NCI-H524 treated with DMSO at 0.1 percent for 48 hours (cell line): ENCODE data around the gene CLASP1.
"Not testable (repeated sequence)": the region's sequence is repeated elsewhere in the genome, so short reads cannot be mapped to it uniquely, and the experiment has no call there.

Experiments
- DNase-seq: peaks from one replicate; lab custom pipeline; 2025; lab: John Stamatoyannopoulos, UW

CLASP1 gene

DNA sequence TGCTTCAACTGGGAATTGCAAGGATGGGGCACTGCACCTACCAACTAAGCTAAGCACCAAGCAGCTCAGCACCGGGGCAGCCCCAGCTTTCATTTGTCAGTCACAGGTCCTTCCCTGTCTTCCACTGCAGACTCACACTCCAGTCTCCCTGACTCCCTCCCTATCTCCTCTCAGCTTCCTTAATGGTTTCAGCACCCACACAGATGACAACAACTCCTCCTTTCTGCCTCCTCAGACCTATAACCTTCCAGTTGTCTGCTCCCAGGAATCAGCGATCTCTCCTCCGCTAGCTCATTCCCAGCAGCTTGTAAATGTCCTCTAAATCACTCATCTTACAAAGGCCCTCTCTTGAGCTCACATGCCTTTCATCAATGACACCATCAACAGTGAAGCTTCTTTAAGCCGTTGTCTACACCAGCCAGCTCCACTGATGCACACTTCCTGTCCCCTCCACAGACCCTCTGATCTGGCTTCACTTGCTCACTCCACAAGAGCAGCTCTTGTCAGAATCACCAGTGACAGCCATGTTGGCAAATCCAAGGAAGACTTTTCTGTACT, 32.1 kb downstream of the CLASP1 start:
- no peak for DNase-seq

- DNase-seq, result no peak
Measured at GRCh38 chr2:121613774-121614173, 35.5 kb downstream of the CLASP1 start.

DNA sequence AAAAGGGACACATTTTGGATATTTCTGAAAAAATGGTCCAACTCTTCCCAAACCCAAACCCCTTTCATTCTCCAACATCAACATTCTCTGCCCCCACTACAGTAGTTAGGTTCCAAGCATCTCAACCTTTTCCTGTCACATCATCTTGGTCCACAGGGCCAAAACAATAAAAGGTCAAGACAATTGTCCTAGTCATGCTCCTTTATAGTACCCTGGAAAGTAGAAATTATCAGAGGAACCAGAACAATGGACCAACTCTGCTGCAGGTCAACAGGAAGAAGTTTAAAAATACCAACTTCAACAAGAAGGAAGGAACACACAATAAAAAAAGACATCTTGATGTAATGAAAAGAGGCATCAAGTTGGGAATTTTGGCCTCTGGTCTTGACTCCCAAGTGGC, 36.1 kb downstream of the CLASP1 start:
- no peak for DNase-seq

- no peak for DNase-seq
Measured at GRCh38 chr2:121611730-121612705, 37.2 kb downstream of the CLASP1 start.

DNA sequence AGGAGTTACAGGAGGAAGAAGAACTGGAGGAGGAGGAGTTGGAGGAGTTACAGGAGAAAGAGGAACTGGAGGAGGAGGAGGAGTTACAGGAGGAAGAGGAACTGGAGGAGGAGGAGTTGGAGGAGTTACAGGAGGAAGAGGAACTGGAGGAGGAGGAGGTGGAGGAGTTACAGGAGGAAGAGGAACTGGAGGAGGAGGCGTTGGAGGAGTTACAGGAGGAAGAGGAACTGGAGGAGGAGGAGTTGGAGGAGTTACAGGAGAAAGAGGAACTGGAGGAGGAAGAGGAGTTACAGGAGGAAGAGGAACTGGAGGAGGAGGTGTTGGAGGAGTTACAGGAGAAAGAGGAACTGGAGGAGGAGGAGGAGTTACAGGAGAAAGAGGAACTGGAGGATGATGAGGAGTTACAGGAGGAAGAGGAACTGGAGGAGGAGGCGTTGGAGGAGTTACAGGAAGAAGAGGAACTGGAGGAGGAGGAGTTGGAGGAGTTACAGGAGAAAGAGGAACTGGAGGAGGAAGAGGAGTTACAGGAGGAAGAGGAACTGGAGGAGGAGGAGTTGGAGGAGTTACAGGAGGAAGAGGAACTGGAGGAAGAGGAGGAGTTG, 38.1 kb downstream of the CLASP1 start:
- DNase-seq, result not testable (repeated sequence)

GRCh38 chr2:121610487-121610874, 38.8 kb downstream of the CLASP1 start:
- DNase-seq, result not testable (repeated sequence)

GRCh38 chr2:121608967-121609366, 40.3 kb downstream of the CLASP1 start:
- DNase-seq, result no peak

DNA sequence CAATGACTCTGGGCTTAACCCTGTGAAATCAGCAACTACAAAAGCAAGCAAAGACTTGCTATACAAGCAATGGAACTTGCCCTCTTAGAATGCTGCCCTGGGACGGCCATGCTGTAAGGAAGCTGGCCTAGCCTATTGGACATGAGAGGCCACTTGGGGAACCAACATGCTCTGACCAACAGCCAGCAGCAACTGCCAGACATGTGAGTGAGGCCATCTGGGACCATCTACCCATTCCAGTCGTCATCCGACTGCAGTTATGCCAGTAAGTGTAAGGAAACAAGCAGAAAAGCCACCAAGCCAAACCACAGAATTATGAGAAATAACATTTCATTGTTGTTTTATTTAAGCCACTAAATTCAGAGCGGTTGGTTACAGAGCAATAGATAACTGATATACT, 40.9 kb downstream of the CLASP1 start:
- no peak for DNase-seq

GRCh38 chr2:121605820-121606733, 43.2 kb downstream of the CLASP1 start:
- no peak for DNase-seq

GRCh38 chr2:121603185-121603584, 46.1 kb downstream of the CLASP1 start:
- no peak for DNase-seq

DNA sequence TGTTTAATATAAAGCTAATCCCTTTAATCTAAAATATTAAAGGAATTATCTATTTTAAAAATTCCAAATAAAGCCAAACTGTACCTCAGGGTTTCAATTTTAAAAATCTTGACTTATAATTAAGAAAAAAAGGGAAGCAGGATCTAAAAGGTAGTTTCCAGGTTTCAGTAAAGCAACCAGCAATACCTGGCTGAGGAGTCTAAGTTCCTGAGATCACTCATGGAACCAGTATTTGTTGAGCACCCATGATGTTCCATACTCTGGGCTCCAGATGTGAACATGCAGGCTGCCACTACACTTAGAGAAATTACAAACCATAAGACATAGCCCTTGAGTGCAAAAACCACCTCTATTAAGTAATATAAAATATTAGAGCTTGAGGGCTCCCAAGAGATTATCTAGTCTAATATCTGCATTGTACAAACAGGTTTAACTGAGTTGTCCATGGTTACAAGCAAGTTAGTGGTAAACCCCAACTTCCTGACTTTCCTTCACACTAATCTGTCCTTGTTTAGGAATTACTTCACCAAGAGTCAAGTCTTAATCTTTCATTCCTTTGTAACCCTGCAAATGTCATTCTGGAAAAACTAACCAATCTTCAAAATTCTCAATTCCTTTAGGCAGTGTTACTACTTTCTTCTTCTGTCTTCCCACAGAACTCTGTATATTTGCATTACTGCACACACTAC, 49.2 kb downstream of the CLASP1 start:
- DNase-seq, result no peak

- DNase-seq, result no peak
Measured at GRCh38 chr2:121598087-121598486, 51.2 kb downstream of the CLASP1 start.

DNA sequence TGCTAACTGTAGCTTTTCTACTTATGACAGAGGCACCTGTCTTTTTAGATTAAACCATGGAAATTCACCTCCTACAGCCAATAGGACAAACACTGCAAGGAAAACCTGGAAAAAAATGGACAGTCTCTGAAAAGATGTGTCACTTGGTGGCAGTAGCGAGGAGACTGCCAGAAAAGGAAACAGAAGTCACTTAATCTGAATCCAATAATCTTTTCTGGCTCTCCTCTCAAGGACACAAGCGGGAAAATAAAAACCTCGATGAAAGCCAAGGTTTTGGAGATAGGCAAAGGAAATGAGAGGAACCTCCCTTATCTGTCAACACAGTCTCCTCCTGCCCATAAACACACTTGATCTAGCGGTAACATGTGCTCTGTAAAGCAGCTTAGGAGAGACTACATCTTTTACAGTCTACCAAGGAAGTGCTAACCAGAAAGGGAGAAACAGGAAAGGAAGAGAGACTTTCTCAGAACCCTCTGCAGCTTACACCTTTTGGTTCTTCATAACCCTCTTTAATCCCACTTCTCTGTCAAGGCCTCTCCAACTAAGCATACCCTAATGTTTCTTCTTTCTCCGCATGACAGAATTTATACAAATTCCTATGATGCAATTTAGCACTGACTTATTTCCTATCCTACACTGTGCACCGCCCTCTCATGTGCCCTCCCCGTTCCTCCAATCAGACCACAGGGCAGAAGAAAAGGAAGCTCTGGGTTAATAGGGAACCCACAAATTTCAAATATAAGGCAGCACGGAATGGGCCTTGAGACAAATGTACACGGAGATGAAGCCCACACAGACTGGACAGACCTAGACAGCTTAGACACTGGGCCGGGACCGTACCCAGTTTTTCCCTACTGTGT, 52.8 kb downstream of the CLASP1 start:
- DNase-seq, result peak; percentile 42

DNA sequence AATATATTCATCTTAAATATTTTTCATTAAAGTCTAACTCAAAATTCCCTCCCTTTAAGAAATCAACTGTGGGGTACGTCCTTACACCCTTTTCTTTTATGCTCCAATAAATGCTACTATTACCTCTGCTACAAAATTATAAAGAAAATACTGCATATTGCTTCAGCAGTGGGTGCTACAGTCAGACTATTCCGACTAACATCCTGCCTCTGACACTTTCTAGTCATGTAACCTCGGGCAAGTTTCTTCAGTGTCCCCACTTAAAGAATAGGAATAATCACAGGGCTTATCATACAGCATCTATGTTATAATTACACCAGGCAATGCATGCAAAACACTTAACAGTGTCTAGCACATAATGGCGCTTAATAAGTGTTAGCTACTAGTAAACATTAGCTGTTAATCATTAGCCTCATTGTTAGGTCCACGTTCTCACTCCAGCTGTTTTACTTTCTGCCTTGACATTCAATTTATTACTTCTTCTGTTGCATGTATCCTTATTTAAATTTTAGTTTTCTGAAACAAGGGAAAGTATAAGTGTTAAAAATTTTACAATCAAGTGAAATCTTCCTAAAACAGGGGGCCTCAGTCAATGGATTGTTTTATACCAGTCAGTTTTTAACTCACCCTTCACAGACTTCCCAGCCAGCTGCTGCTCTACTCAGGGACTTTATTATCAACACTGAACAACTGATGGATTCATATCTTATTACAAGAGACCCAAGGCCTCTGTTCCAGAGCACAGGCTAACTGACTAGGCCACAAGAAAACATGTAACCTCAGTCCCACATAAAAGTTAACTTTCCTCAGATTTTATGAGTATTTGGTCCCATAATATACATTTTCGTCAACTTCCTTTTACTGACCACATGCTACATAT, 54.0 kb downstream of the CLASP1 start:
- peak; percentile 40 for DNase-seq

GRCh38 chr2:121591199-121591598, 58.1 kb downstream of the CLASP1 start:
- DNase-seq, result no peak

DNA sequence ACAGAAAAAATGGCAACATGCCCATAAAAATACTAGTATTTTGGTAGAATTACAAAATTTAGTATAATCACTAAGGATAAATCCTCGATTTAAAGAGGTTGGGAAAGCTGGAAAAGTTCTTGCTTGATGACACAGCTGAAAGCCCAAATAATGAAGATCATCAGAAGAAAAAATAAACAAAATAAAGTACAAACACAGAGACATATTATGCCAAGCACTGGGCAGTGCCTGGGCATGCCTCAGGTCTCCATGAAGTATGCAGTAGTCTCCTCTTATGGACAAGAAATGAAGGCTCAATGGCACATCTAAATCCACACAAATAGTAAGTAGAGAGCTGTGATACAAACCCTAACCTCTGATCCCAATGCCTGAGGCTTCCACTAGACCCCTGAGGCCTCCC, 60.9 kb downstream of the CLASP1 start:
- DNase-seq, result no peak

DNA sequence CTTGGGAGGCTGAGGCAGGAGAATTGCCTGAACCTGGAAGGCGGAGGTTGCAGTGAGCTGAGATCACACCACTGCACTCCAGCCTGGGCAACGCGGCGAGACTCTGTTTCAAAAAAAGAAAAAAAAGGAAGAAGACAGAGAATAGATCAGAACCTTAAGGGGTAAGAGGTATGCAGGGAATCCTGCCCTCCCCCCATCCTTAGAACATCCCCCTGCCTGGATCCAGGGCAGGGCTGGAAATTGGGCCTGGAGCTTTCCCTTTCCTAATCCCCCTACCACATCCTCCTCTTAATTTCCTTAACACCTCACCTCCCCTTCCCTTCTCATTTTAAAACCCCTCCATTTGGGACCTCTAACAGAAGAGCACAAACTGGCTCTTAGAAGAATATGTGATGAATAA, 62.1 kb downstream of the CLASP1 start:
- no peak for DNase-seq

- no peak for DNase-seq
Measured at GRCh38 chr2:121584741-121585140, 64.5 kb downstream of the CLASP1 start.

GRCh38 chr2:121583555-121583954, 65.7 kb downstream of the CLASP1 start:
- no peak for DNase-seq
